HG03135 (cell line): ENCODE results near the gene GLG1.
"Not testable (repeated sequence)": the region's sequence is repeated elsewhere in the genome, so short reads cannot be mapped to it uniquely, and the experiment has no call there.

ENCODE experiments used
- ATAC-seq: cut with Tn5 transposase; IDR thresholded peaks from one replicate; pipeline ENCODE4 v1.9.1; 2021; ENCODE audit warnings: mild to moderate bottlenecking, moderate library complexity; ENCODE audit not compliant: unreplicated experiment

Gene GLG1

DNA sequence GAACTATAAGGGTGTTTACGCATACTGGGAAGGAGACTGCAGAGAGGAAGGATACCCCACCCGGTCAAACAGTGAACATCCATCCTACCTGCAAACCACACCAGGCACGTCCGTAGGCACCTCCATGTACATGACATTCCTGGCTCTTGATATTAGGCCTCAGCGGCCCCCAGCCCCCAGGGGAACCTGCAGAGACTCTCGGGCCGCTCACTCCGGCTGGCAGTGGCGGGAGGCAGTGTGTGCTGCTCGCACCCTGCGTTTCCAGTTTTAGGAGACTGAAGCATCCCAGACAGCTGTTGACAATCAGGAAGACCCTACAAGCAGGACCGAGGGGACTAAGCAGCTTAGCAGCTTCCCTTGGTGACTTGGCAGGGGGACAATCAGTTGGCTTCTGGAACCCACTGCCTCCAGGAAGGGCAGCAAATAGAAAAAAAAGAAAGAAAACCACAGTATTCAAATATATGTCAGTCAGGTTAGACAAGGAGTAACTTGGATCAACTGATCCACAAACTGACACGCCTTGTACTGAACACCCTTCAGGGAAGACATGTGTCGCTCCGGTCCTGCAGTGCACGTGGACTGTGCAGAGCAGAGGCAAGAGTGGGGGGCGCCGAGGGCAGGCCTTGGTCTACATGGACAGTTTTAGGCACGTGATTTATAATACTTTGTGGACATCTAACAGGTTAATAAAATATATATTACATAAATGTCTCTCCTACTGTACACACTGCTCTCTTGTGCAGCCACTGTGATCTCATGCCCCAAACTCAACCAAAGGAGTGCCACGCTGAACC is 155.8 kb downstream of the GLG1 start:
- ATAC-seq = no peak

- no peak for ATAC-seq
These were observed 156.7 kb downstream of the GLG1 start for GRCh38 chr16:74450236-74450635.

GRCh38 chr16:74449470-74449869 is 157.4 kb downstream of the GLG1 start:
- no peak for ATAC-seq

- no peak for ATAC-seq
These were observed 157.9 kb downstream of the GLG1 start for GRCh38 chr16:74448990-74449389.

DNA sequence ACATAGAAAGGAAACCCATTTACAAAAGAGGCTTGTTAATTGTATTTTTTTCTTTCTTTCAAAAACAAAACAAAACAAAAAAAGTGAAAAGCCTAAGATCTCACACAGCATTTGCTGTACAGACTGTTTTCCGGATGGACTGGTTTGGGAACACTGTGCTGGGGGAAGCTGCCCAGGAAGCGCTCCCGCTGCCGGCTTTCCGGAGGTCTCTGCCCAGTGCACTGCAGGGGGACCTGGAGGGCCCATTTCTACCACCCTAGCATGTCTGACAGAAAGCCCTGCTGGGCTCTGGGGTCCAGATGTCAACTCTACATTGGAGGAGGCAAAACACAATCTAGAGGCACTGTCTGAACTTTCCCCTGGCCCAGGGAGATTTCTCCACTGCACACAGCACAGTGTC is 159.3 kb downstream of the GLG1 start:
- ATAC-seq = no peak

GRCh38 chr16:74446866-74447265 is 160.0 kb downstream of the GLG1 start:
- ATAC-seq = no peak

GRCh38 chr16:74443624-74444346 is 163.1 kb downstream of the GLG1 start:
- ATAC-seq = not testable (repeated sequence)

DNA sequence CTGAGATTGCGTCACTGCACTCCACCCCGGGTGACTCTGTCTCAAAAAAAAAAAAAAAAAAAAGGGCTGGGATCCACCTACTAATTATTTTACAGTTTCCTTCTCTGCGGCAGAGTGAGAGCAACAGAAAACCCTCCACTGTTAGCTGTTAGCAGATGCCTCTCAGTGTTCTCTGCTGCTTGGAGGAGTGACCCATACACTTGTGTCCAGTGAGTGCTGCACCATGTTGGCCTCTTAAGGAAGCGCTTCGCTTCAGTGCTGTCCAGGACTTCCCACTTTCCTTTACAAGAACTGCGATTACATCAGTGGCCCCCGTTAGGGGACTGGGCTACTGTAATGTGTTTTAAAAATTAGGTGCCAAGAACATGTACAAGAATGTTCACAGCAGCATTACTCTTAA is 167.2 kb downstream of the GLG1 start:
- ATAC-seq = no peak

DNA sequence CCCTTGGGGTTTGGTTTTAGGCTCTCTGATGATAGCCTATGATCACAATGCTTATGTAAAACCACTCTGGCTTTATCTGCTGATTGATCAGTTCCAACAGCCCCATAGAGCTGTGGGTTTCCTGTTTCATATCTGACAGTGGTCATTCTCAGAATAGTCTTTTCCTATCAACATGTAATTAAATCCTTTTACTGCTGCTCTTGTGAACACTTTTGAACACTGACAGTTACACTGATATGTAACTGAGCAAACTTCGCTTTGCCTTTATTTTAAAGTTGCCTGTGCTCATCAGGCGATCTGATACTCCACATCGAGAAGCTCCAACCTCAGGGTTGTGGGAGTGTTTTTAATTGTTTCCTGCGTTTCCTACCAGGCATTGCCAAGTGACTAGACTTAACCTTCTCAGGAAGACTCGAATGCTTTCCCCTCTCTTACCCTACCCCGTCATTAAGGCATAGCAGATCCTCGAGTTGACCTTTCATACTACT is 168.4 kb downstream of the GLG1 start:
- ATAC-seq = no peak

- ATAC-seq = no peak
These were observed 175.4 kb downstream of the GLG1 start for GRCh38 chr16:74431516-74431915.

DNA sequence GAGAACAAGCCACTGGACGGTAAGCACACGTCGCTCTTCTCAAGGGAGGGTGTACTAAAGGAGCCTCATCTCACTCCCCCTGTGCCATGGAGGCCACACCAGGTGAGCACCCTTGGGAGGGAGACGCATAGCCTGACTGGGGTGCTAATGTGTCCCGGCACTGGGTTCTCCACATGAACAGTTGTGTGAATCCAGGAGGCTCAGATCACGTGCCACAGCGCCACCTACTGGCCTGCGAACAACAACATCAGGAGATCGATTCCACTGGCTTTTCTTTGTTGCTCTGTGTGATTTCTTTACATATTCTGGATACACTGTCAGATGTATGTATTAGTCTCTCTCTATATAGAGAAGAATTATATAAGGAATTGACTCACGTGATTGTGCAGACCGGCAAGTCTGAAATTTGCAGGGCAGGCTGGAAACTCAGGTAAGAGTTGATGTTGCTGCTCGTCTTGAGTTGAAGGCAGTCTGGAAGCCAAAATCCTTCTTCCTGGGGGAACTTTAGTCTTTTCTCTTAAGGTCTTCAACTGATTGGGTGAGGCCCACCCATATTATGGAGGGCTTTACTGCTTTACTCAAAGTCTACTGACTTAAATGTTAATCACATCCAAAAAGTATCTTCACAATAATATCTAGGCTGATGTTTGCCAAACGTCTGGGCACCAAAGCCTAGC is 176.7 kb downstream of the GLG1 start:
- not testable (repeated sequence) for ATAC-seq

DNA sequence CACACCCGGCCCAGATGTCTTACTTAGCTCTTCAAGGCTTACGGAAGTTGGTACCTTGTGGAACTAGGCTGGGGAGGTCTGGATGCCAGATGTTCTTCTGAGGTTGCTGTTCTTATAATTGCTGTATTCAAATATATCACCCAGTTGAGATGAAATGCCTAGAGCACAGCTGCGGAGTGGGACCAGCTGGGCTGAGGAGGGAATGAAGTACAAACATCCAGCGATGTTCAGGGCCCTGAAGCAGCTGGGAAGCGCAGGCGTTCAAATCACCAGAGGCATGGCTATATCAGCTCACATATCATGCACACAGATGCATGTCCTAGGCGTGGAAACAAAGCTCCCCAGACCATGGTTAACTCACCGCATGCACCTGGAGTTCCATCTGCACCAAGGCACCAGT is 178.4 kb downstream of the GLG1 start:
- not testable (repeated sequence) for ATAC-seq

DNA sequence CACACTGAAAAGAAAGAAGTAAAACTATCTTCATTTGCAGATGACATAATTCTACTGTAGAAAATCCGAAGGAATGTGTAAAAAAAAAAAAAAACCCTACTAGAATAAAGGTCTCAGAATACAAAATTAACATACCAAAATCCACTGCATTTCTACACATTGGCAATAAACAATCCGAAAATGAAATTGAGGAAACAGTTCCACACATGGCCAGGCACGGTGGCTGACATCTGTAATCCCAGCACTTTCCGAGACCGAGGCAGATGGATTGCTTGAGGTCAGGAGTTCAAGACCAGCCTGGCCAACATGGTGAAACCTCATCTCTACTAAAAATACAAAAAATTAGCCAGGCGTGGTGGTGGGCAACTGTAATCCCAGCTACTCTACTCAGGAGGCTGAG is 181.2 kb downstream of the GLG1 start:
- ATAC-seq = not testable (repeated sequence)

DNA sequence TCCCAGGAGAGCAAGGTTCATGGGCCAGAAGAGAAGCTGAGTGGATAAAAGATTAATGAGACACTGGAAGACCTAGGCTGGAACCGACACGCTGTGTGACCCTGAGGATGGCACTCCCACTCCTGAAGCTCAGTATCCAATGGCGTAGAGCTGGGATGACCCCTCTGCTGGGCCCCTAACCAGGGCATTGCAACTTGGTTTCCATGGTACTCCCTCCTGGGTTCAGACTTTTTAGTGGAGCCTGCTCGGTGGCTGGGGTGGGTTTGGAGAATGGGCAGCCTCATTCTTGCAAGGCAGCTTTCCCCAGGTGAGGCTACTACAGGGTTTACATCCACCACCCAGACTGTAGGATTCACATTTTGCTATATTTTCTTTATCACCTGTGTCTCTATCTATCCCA is 183.2 kb downstream of the GLG1 start:
- ATAC-seq = not testable (repeated sequence)

- ATAC-seq = not testable (repeated sequence)
These were observed 184.8 kb downstream of the GLG1 start for GRCh38 chr16:74422086-74422485.

DNA sequence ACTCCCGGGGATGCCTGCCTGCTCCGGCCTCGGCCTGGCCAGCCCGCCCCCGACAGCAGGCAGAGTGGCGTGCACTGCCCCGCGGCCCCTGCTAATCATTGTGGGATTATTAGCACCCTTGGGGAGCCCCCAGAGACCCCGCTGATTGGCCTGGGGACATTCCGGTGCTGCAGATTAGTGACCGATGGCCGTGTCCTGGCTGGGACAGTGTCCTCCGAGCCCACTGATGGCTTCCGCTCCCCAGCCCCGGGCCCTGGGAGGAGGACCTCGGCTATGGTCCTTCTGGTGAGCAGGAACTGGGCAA is 185.5 kb downstream of the GLG1 start:
- not testable (repeated sequence) for ATAC-seq

- not testable (repeated sequence) for ATAC-seq
These were observed 186.1 kb downstream of the GLG1 start, which contains the start of gene CLEC18B for GRCh38 chr16:74420612-74421481. Gene CLEC18B (minus strand): TSS chr16:74421478. CDS start chr16:74421270, 208 bp downstream.

GRCh38 chr16:74419811-74420210 is 187.1 kb downstream of the GLG1 start:
- not testable (repeated sequence) for ATAC-seq

DNA sequence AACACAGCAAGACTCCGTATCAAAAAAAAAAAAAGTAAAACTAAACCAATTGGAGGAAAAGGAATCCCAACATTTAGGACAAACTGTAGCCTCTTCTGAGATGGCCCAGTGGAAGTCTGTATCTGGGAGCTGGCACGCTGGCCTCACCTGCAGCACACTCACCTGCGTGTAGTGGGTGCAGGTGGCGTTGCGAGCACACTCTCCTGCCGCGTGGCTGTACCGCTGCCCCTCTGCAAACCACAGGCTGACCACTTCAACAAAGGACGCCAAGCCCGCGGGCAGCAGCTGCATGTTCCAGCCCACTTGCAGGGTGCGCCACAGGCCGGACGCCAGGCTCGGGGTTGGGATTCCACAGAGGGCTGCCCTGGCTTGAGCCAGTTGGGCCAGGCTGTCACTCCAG is 189.0 kb downstream of the GLG1 start:
- not testable (repeated sequence) for ATAC-seq

DNA sequence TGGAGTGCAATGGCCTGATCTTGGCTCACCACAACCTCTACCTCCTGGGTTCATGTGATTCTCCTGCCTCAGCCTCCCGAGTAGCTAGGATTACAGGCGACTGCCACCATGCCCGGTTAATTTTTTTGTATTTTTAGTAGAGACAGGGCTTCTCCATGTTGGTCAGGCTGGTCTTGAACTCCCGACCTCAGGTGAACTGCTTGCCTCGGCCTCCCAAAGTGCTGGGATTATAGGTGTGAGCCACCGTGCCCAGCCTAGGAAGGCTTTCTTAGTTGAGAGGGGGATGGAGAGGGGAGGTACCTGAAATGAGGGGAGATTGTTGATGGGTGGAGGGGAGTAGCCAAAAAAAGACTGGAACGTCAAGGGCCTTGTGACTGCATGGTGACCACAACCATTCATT is 193.0 kb downstream of the GLG1 start:
- ATAC-seq = not testable (repeated sequence)

GRCh38 chr16:74413485-74413884 is 193.4 kb downstream of the GLG1 start:
- ATAC-seq = not testable (repeated sequence)
